ENCODE results near the gene ETV5.

DNA sequence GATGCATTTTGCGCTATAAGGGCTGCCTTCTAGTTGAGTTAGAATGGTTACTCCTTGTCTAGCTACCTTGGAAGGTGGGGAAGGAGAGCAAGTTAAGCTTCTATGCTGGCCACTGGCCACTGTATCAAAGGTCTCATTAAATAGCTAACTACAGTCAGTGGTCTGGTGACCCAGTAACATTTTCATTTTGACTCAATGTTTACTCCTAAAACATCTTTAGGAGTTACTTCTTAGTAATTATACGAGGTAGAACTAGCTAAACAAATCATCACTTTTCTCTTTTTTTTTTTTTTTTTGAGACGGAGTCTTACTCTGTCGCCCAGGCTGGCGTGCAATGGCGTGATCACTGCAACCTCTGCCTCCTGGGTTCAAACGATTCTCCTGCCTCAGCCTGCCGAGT, 26.7 kb downstream of the ETV5 start:
- no peak for TF ChIP-seq CTCF (IDR thresholded peaks at IDR 0.05)
- no peak for TF ChIP-seq EZH2 (IDR thresholded peaks at IDR 0.05)
- TF ChIP-seq EZH2phosphoT487 (IDR thresholded peaks at IDR 0.05), result no peak

Data from neural progenitor cell (in vitro differentiated cells).